CD14-positive monocyte (primary cell): ENCODE data around the gene ATOSA. TPM values are rescaled to one million over a fixed set of nuclear protein-coding genes. Genes with fewer than 3 reads are reported as not detected.

Source experiments
- DNase-seq, 3 donors: peaks; one replicate each; pipeline ENCODE4 v3.0.0-alpha.2; 2011 to 2022
- H2AFZ ChIP-seq: 2 replicates; pipeline ENCODE4 v1.6.0; 2012; ENCODE audit warnings: mild to moderate bottlenecking, low read depth, low read length, inconsistent platforms; ENCODE audit not compliant: insufficient read depth, poor library complexity, severe bottlenecking
- H3K27ac ChIP-seq, 2 donors: 1 replicate in 1 of 2; 2 replicates in 1 of 2; pipeline ENCODE4 v1.5.1; 2012 to 2013; ENCODE audit warnings: low read length in 2 of 2, control low read depth in 1 of 2, inconsistent platforms in 1 of 2, low read depth in 1 of 2, mild to moderate bottlenecking in 1 of 2
- H3K27me3 ChIP-seq, 2 donors: one replicate each; pipeline versions ENCODE4 v1.6.0 to v1.6.1; 2011 to 2013; ENCODE audit warnings: low read length in 2 of 2; ENCODE audit not compliant: control insufficient read depth in 2 of 2, insufficient read depth in 2 of 2
- H3K36me3 ChIP-seq, 2 donors: replicated peaks in 1 of 2; 1 replicate in 1 of 2; 2 replicates in 1 of 2; pipeline versions ENCODE4 v1.5.1 to v1.6.1; 2012 to 2013; ENCODE audit warnings: low read length in 2 of 2, control low read depth in 1 of 2, inconsistent platforms in 1 of 2, mild to moderate bottlenecking in 1 of 2; ENCODE audit not compliant: insufficient read depth in 2 of 2, control insufficient read depth in 1 of 2
- H3K4me1 ChIP-seq, 2 donors: 1 replicate in 1 of 2; 2 replicates in 1 of 2; pipeline versions ENCODE4 v1.5.1 to v1.6.1; 2012 to 2013; ENCODE audit warnings: low read length in 2 of 2, control low read depth in 1 of 2, inconsistent platforms in 1 of 2, mild to moderate bottlenecking in 1 of 2, moderate library complexity in 1 of 2; ENCODE audit not compliant: insufficient read depth in 2 of 2, control insufficient read depth in 1 of 2
- H3K4me2 ChIP-seq: replicated peaks from 2 replicates; pipeline ENCODE3; 2012; ENCODE audit warnings: low read length, moderate library complexity, mild to moderate bottlenecking; ENCODE audit not compliant: poor library complexity, severe bottlenecking; ENCODE audit errors: extremely low read depth
- H3K4me3 ChIP-seq, 3 experiments: fragments of 200-600 bp in 1 of 3; sonication (generic) in 1 of 3; replicated peaks in 1 of 3; 1 replicate in 2 of 3; 2 replicates in 1 of 3; pipeline ENCODE4 v1.5.1; 2011 to 2013; ENCODE audit warnings: low read length in 3 of 3, mild to moderate bottlenecking in 3 of 3, control low read depth in 2 of 3, low read depth in 2 of 3, inconsistent platforms in 1 of 3, moderate library complexity in 1 of 3
- H3K79me2 ChIP-seq: 2 replicates; pipeline ENCODE4 v1.6.0; 2012; ENCODE audit warnings: mild to moderate bottlenecking, control low read depth, inconsistent platforms, low read length, moderate library complexity; ENCODE audit not compliant: insufficient read depth
- H3K9ac ChIP-seq: 2 replicates; pipeline ENCODE4 v1.6.0; 2017; ENCODE audit warnings: low read length, mild to moderate bottlenecking; ENCODE audit not compliant: insufficient read depth, poor library complexity, severe bottlenecking
- H3K9me3 ChIP-seq, 2 donors: replicated peaks in 1 of 2; 1 replicate in 1 of 2; 2 replicates in 1 of 2; pipeline versions ENCODE4 v1.5.1 to v1.6.1; 2012 to 2013; ENCODE audit warnings: low read length in 2 of 2, control low read depth in 1 of 2; ENCODE audit not compliant: control insufficient read depth in 1 of 2, insufficient read depth in 1 of 2
- H4K20me1 ChIP-seq: 2 replicates; pipeline ENCODE4 v1.6.0; 2012; ENCODE audit warnings: mild to moderate bottlenecking, low read length, control low read depth, moderate library complexity; ENCODE audit not compliant: insufficient read depth
- H3K27ac Mint-ChIP-seq, 7 donors: one replicate each; pipeline ENCODE4 v1.8.0; 2020; ENCODE audit warnings: mild to moderate bottlenecking in 7 of 7, mixed read lengths in 7 of 7, moderate library complexity in 6 of 7, inconsistent platforms in 2 of 7
- H3K27me3 Mint-ChIP-seq, 3 donors: one replicate each; pipeline ENCODE4 v1.8.0; 2021 to 2022; ENCODE audit warnings: low read depth in 3 of 3, mild to moderate bottlenecking in 3 of 3, mixed read lengths in 3 of 3, moderate library complexity in 3 of 3, inconsistent platforms in 1 of 3
- H3K36me3 Mint-ChIP-seq, 2 donors: one replicate each; pipeline ENCODE4 v1.8.0; 2020; ENCODE audit warnings: mixed read lengths in 2 of 2, inconsistent platforms in 1 of 2, mild to moderate bottlenecking in 1 of 2
- H3K4me1 Mint-ChIP-seq: one replicate; pipeline ENCODE4 v1.8.0; 2020; ENCODE audit warnings: mild to moderate bottlenecking, mixed read lengths
- H3K4me3 Mint-ChIP-seq, 2 donors: one replicate each; pipeline ENCODE4 v1.8.0; 2020; ENCODE audit warnings: mild to moderate bottlenecking in 2 of 2, mixed read lengths in 2 of 2, moderate library complexity in 1 of 2
- H3K9me3 Mint-ChIP-seq, 7 donors: one replicate each; pipeline ENCODE4 v1.8.0; 2020 to 2022; ENCODE audit warnings: mixed read lengths in 7 of 7, mild to moderate bottlenecking in 6 of 7, moderate library complexity in 6 of 7, inconsistent platforms in 2 of 7
- WGBS: methylation state at CpG from one replicate; pipeline ENCODE4 v1.1.5; 2013; ENCODE audit warnings: missing lambda C conversion rate; ENCODE audit not compliant: insufficient coverage; 5-methylcytosine and 5-hydroxymethylcytosine counted together
- intact Hi-C, 2 donors: fragments of 100-400 bp; cut with micrococcal nuclease; formaldehyde crosslinking; loops; one replicate each; pipeline versions ENCODE4 v1.15.0 to v1.15.1; 2023
- polyA plus RNA-seq, 3 donors: library from polyadenylated mRNA; depleted of rRNA in 1 of 3; unstranded in 2 of 3; stranded (reverse) in 1 of 3; fragments of 300-500 nt in 2 of 3; fragments of >200 nt in 1 of 3; fragmentation: Illumina TruSeq in 2 of 3; gene quantifications; 1 replicate in 2 of 3; 2 replicates in 1 of 3; pipeline ENCODE4 v1.2.3, GENCODE V29; 2012 to 2021
- TF ChIP-seq, protein P1 (sequence below): fragments of 200-600 bp; IDR thresholded peaks from one replicate; pipeline ENCODE4 v1.8.0; 2022; ENCODE audit warnings: antibody characterized with exemption, mild to moderate bottlenecking

Gene ATOSA
- polyA plus RNA-seq, 3 donors, result 2.1 to 15.9 (median 3.5) TPM

DNA sequence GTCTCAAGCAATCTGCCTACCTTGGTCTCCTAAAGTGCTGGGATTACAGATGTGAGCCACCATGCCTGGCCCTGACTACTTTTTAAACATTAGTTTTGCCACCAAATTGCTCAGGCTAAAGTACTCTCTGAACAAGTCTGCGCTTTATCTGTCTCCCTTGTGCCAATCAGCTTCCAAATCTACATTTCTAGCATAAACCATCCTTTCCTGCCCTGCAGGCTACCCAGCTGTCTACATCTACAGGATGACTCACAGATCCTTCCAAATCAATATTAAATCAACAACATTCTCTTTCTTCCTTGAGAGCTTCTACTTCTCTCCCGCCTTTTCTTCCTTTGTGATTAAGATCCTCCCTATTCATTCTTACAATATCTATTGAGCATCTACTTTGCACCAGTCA is 16.0 kb upstream of the ATOSA start:
- Histone ChIP-seq H2AFZ (no peak overlapping the region), H4K20me1 (no peaks in the 10 kb centered on the region), H3K9ac (no peak overlapping the region), H3K4me1 (no peaks in the 10 kb centered on the region), H3K79me2 (no peaks in the 10 kb centered on the region), H3K36me3 (no peaks in the 10 kb centered on the region), H3K27me3 (no peaks in the 10 kb centered on the region), H3K9me3 (no peaks in the 10 kb centered on the region), H3K27ac (no peak overlapping the region), H3K4me3 (no peak overlapping the region), H3K4me2 (no peak overlapping the region)
- Mint-ChIP-seq H3K27ac (no peak overlapping the region), H3K4me1 (no peaks in the 10 kb centered on the region), H3K27me3 (peaks cover 0 to 2% (median 0%) of the 10 kb centered on the region in 3 donors), H3K4me3 (no peak overlapping the region), H3K36me3 (no peaks in the 10 kb centered on the region), H3K9me3 (no peaks in the 10 kb centered on the region)
- intact Hi-C loops, result no loop called here
- no peak for DNase-seq
- 90% methylated on average over 2 of the region's 2 CpGs for WGBS
- TF ChIP-seq, protein P1, sequence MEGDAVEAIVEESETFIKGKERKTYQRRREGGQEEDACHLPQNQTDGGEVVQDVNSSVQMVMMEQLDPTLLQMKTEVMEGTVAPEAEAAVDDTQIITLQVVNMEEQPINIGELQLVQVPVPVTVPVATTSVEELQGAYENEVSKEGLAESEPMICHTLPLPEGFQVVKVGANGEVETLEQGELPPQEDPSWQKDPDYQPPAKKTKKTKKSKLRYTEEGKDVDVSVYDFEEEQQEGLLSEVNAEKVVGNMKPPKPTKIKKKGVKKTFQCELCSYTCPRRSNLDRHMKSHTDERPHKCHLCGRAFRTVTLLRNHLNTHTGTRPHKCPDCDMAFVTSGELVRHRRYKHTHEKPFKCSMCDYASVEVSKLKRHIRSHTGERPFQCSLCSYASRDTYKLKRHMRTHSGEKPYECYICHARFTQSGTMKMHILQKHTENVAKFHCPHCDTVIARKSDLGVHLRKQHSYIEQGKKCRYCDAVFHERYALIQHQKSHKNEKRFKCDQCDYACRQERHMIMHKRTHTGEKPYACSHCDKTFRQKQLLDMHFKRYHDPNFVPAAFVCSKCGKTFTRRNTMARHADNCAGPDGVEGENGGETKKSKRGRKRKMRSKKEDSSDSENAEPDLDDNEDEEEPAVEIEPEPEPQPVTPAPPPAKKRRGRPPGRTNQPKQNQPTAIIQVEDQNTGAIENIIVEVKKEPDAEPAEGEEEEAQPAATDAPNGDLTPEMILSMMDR, result no peak

DNA sequence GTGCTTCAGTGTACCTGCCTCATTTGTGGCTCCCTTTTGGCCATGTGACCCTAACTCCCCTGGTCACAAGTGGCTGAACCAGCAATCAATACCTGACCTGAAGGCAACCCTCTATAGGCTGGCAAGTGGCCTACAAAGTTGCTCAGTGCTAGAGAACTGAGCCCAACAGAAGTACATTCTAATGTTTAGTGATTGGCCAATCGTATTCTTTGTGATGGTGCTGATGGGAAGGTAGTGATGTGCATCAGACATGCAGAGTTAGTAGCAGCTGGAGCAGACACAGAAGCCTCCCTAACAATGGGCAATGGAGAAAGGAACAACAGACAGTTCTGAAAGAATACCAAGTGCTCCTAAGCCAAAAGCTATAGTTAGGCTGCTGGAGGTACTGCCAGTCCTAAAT is 10.4 kb upstream of the ATOSA start:
- no peaks in the 10 kb centered on the region for H3K4me1 Mint-ChIP-seq
- Histone ChIP-seq H2AFZ (no peak overlapping the region), H3K9me3 (no peaks in the 10 kb centered on the region), H3K4me3 (no peak overlapping the region), H4K20me1 (no peaks in the 10 kb centered on the region), H3K4me1 (no peaks in the 10 kb centered on the region), H3K9ac (no peak overlapping the region), H3K4me2 (no peak overlapping the region), H3K79me2 (no peaks in the 10 kb centered on the region), H3K36me3 (no peaks in the 10 kb centered on the region), H3K27ac (no peak overlapping the region), H3K27me3 (no peaks in the 10 kb centered on the region)
- H3K27ac Mint-ChIP-seq, result no peak overlapping the region
- DNase-seq, result no peak
- TF ChIP-seq, protein P1, result no peak
- peaks cover 0 to 7% (median 6%) of the 10 kb centered on the region in 3 donors for H3K27me3 Mint-ChIP-seq
- no peaks in the 10 kb centered on the region for H3K9me3 Mint-ChIP-seq
- H3K36me3 Mint-ChIP-seq, result no peaks in the 10 kb centered on the region
- 100% methylated on average over 1 of the region's 1 CpG for WGBS
- intact Hi-C loops, result no loop called here
- no peak overlapping the region for H3K4me3 Mint-ChIP-seq
